Medulla oblongata (tissue), 1 donor: ENCODE data around the gene SCRT2.
"Not testable (repeated sequence)": the region's sequence is repeated elsewhere in the genome, so short reads cannot be mapped to it uniquely, and the experiment has no call there.

Experiments
- DNase-seq: peaks from one replicate; pipeline ENCODE4 v3.0.0-alpha.2; 2015; ENCODE audit errors: extremely low spot score

The SCRT2 gene

DNA sequence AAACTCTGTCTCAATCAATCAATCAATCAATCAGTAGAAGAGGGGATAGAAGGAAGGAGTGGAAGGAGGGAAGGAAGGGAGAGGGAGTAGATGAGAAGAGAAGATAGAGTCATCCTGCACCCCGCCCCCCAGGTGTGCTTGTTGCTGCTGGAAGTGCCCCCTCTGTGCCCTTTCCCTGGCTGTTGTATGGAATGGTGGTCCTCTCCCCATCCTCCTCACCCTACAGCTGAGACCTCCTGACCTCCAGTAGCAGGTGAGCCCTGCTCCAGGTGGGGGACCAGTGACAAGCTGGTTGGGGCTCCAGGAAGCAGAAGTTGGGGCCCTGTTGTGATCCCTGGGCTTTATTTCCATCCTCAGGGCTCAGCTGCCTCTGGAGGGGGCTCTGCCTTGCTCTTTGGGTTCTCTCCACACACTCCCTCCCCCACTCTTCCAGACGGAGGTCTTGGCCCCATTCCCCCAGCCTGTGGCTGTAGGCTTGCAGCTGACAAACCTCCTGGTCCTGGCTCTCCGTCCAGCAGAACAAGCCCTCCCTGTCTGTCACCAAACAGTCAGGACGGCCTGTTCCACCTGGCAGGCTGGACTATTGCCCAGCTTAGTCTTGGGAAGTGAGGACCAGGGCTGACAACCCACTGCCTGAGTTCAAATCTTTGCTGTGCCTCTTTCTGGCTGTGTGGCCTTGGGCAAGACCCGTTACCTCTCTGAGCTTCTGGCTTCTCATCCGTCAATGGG, 26.0 kb upstream of the SCRT2 start:
- no peak for DNase-seq

DNA sequence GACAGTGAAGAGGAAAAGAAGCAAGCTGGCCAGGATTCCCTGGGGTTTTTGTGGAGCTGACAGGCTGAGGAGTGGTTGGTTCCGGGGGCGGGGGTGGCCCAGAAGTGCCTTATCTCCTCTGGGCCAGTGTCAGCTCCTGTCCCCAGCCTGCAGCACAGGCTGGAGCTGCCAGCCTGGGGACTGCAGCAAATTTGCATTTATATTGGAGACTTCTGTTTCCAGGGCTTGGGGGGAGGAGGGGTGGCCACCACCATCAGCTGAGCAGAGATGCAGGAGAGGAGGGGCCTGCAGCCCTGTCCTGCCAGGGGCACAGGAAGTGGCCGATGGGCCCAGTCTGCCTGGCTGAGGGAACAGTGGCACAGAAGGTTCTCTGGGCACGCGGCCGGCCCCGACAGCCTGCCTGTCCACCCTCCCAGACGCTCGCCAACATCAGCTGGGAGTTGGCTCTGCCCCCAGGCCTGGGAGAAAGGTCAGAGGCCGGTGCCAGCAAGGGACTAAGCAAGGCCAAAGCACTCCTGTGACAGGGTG, 24.3 kb upstream of the SCRT2 start:
- peak; percentile 70 for DNase-seq

DNA sequence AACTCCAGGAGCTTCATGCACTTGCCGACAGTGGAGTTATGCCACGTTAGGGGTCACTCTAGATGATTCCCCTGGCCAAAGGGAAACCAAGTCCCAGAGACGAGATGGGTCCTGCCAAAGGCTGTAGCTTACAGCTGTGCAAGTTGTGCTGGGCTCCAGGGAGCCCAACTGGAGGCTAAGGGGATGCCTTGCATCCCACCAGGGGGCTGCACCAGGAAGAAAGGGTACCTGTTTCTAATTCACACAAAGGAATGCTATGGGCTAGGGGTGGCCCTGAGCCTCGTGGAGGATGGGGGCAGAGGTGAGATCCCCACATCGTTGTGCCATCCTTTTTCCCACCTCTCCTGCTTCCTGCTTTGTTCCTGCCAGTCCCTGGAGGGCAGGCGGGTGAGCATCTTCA, 23.7 kb upstream of the SCRT2 start:
- no peak for DNase-seq

DNA sequence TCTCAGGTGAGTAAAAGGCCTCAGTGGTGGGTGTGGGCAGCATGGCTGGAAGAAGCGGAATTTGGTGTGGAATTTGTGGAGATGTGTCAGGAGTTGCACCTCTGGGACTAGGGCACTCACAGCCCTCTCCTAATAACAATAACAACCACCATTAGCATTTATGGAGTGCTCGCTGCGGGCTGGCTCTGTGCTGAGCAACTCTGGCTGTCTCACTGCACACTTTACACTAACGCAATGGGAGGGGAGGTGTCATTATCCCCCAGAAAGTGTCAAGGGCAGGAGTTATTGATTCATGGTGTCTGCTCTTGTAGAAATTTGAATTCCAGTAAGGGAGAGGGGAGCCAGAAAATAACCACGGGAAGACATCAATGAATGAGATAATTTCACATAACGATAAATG, 22.7 kb upstream of the SCRT2 start:
- DNase-seq: no peak

DNA sequence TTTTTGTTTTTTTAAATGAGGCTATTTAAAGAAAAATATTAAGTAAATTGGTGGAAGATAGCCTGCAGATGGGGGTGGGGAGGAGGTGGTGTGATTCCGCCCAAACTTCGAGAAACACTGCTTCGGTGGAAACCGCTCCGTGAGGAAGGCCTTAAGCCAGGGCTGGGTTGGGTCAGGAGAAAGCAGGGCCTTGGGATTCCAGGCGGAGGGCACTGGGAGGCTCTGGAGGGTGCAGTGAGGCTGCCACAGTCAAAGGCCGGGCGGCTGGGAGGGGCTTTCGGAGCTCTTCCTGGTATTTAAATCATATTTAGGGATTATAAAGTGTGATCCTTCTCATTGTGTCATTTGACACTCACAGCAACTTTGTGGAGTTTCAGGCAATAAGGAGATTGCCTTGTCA, 22.2 kb upstream of the SCRT2 start:
- DNase-seq: no peak

DNA sequence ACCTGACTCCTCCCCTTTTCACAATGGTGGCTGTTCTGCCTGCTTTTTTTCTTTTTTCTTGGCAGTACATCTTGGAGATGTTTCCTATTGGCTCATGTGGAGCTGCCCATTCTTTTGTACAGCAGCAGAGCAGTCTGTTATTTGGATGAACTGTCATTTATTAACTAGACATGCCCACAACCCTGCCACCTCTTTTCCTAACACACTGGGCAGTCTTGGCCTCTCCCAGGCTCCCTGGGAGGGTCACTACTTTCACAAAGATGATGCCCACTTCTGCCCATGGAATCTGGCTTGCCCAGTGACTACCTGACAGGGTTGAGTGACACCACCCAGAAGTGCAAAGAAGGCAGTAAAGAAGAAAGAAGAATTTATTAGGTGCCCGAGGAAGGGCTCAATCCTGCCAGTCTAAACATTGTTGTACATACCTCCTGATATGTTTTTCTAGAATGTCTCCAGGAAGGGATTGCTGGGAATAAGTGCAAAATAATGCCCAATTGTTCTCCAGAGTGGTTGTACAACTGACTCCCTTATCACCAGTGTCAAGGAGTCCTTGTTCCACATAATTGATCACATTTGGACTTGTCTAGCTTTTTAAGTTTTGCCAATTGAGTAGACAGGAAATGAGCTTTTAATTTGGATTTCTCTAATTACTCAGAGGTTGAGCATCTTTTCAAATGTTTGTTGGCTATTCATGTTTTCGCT, 19.7 kb upstream of the SCRT2 start:
- no peak for DNase-seq

DNA sequence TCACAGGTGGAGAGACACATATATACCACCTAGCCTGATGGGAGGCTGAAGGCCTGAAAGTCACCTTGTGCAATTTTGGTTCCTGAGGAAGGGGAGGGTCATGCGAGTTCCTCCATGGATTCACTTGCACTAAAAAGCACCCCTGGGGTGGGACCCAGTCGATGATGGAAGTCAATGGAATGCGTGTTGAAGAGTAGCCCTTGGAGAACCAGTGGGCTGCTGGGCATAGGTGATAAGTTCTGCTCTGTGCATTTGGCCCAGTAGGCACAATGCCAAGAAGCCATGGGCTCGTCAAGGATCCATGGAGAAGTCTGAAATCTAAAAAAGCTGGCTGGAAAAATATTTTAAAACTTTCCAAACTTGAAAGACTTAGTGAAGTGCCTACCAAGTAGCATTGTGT, 18.9 kb upstream of the SCRT2 start:
- no peak for DNase-seq

DNA sequence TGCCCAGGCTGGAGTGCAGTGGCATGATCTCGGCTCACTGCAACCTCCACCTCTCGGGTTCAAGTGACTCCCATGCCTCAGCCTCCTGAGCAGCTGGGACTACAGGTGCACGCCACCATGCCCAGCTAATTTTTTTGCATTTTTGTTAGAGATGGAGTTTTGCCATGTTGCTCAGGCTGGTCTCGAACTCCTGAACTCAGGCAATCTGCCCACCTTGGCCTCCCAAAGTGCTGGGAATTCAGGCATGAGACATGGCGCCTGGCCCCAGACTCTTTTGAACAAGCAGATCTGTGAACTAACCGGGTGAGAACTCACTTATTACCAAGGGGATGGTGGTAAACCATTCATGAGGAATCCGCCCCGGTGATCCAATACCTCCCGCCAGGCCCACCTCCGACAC, 18.2 kb upstream of the SCRT2 start:
- DNase-seq: not testable (repeated sequence)

DNA sequence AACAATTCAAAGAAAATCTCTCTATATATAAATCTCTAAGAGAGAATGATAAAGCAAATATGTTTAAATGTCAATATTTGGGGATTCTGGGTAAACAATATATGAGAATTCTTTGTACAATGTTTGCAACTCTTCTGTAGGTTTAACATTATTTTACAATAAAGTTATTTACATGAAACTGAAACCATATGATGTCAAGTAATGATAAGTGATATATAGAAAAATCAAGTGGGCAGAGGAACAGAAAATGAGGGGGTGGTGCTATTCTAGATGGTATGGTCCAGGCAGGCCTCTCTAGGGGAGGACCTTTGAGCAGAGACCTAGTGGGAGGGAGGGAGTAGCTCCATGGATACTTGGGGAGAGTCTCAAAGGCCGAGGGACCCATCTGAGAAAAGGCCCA, 16.4 kb upstream of the SCRT2 start:
- DNase-seq: no peak

DNA sequence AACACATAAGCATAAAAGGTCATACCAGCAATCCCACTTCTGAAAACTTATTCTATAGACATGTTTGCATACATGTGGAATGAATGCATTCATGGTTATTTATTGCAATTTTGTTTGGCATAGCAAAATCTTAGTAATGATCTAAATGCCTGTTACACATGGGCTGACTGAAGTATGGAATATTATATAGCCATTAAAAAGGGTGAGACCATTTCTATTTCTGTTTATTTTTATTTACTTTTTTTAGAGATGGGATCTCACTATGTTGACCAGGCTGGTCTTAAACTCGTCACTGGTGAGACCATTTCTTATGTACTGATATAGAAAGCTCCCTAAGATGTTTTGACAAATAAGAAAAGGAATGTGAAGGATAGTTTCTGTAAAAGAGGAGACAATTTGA, 14.3 kb upstream of the SCRT2 start:
- DNase-seq: no peak

DNA sequence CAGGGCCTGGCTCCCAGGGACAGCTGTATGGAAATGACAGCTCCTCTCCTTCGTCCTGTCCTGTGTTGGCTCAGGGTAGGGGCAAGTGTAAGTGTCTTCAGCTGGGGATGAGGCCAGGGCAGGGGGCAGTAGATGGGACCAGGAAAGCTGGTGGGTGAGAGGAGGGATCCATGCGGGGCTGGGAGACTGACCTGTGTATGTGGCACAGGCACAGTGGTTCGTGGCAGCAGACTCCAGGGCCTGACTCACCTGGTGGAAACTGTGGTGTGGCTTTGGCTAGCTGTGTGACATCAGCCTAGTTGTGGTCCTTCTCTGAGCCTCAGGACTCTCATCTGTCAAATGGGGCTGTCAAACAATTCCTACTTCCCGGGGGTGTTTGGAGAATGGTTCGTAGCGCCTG, 13.7 kb upstream of the SCRT2 start:
- DNase-seq: no peak

DNA sequence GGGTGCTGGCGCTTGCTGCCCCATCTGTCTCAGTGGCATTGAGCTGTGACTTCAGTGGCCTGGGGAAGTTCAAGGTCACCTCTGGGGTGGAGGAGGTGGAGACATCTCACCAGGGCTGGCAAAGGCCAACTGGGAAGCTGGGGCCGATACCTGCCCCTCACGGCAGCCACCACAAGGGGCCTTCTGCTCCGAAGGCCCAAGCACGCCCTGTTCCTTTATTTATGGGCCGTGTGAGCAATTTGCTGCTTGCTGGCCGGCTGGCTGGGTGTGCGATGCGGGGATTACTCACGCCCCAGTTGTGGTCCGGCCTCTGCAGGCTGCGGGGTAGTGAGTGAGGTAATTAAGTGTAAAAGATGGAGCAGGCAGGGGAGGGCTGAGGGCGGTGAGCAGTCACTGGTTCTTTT, 13.2 kb upstream of the SCRT2 start:
- DNase-seq: no peak

DNA sequence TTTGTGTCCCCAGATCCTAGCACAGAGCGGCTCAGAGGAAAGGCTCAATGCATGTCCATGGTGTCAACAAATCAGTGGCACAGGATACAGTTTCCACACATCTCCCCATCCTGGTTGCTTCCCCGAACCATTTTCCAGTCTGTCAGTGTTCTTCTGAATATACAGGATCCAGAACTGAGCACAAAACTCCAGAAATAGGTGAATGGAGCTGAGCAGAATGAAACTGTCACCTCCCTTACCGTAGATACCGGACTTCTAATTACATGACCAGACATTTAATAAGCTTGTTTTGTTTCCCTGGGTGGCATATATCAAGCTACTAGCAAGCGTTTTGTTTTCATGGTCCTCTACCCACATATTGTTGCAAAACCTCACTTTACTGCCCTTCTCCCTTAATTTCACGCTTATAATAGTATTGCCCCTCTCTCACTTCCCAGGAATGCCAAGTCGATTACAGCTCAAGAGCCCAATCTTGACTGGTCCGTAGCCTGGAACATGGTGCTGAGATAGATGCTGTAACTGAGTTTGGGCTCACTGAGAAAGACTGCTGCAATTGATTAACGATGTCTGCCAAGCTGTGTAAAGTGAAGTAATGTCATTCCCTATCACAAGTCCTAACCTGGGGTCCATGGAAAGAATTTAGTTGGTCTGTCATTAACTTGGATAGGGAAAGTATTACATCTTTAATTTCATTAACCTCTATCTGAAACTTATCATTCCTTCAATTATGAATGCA, 12.0 kb upstream of the SCRT2 start:
- no peak for DNase-seq

DNA sequence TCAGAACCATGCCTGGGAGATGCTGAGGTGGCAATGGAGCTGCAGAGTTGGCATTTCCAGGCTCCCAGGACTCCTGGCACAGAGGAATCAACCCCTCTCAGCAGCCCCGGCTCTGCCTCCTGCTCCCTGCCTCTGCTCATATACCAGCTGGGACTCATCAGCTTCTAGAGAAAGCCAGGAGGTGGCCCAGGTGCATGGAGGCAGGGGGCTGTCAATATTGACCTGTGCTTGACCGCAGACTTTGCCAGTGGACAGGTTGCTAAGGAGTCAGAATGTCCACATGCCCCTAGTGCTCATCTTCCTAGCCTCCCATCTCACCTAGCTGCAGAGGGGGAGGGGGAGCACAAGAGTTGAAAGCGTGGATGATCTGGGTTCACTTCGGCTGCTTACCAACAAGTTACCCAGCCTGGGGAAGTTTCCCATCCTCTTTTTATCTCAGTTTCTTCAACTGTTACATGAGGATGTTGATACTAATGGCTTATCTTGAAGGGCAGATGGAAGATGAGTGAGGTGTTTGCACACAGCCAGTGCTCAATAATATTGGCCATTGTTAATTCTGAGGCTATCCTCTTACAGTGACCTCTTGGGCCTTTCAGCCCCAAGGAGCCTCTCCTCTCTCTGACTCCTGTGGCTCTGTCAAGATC, 9.2 kb upstream of the SCRT2 start:
- no peak for DNase-seq

DNA sequence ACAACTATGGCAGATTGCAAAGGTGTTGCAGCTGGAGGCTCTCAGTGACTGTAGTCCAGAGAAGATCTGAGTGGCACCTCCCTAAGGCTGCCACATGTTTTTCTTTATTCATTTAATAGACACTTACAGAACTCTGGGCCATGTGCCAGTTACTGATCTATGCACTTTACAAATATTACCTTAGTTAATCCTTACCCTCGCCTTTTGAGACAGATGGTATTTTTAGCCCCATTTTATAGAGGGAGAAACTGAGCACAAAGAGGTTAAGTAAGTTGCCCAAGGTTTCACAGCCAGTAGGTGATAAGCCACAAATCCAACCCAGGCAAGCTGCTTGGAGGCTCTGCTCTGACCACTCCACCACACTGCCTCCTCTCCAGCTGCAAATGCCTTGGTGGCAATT, 6.5 kb upstream of the SCRT2 start:
- no peak for DNase-seq

DNA sequence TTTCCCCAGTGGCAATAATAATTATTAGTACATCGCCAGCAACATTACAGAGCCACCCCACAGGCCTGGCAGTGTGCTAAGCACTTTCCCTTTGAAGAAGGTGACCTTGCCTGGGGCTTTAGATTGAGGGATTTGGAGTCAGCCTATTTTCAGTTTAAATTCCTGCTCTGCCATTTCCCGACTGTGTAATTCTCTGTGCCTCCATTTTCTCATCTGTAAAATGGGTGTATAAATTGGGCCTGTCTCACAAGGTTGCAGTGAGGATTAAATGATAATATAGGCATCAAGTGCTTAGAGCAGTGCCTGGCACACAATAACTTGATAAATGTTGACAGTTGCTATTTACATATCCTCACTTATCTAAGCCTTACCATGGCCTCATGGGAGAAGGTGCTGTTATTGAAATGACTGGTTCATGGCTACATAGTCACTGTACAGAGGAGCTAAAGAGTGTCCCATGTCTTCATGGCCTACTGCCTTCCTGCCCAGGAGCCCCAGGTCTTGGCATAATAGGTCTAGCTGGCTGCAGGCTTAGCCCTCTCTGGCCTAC, 5.1 kb upstream of the SCRT2 start:
- no peak for DNase-seq

DNA sequence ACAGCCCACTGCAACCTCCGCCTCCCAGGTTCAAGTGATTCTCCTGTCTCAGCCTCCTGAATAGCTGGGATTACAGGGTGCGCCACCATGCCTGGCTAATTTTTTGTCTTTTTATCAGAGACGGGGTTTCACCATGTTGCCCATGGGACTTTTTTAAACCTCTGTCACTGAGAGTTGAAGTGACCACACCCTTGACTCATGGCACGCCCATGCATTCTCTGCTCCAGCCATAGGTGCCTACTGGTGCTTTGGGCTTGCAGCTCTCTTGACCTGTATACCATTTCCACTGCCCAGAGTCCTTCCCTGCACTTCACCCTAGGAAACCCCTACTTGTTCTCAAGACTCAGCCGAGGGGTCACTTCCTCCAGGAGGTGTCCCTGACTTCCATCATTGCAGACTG, 2.4 kb upstream of the SCRT2 start:
- DNase-seq: no peak

DNA sequence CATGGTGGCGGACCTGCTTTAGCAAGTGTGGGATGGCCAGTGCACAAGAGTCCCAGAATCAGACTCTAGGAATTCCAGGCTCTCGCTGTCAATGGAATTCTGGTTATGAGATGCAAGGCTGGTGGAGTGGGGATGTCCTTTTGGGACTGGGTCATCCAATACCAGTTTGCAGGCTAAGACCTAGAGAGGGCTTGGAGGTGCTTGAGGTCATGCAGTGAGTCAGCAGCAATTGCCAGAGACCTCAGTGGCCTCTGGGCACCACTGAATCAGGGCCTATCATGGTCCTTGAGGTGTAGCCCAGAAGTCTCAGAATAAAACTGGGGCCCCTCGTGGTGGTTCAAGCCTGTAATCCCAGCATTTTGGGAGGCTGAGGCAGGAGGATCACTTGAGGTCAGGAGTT, 1.4 kb upstream of the SCRT2 start:
- no peak for DNase-seq

DNA sequence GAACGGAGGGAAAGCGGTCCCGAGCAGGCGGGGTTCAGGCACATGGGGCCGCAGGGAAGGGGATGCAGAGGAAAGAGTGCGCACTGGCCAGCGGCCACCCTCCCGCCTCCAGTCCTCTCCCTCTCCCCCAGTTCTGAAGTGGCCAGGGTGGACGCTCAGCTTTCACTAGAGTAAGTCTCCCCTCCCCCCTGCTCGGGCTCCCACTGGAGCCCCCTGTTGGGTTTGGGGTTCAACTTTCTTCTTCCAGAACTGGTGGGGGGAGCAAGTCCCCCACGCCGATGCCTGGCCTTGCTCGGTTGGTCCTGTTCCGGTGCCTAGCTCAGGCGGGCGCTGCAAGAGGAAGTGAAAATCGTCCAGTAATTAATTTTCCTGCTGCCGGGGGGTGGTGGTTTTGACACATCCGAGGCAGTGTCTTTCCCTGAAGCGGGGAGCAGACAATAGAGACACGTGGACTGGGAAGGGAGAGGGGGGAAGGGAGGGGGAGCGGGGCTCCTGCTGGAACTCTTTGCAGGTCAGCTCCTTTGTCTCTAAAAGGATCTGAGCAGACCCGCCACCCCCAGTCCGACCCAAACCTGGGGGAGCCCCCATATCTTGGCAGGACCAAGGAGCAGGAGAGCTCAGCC, 824 bp upstream of the SCRT2 start:
- no peak for DNase-seq

DNA sequence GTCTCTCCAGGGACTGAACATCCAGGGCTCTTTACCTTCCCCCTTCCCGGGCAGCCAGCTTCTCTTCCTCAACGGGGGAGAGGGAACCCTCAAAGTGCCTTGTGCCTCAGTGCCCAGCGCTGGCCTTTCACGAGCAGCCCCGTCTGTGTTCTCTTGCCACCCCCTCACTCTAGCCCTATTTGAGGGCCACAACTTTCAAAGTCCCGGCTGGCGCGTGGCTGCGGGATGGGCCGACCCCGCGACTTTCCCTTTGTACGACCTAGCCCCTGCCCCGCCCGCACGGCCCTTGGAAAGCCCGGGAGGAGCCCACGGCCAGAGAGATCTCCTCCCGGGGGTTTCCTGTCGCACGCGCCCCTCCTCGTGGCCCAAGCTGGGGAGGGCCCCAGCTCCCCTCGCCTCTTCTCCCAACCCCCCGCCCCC, 559 bp downstream of the SCRT2 start:
- no peak for DNase-seq

DNA sequence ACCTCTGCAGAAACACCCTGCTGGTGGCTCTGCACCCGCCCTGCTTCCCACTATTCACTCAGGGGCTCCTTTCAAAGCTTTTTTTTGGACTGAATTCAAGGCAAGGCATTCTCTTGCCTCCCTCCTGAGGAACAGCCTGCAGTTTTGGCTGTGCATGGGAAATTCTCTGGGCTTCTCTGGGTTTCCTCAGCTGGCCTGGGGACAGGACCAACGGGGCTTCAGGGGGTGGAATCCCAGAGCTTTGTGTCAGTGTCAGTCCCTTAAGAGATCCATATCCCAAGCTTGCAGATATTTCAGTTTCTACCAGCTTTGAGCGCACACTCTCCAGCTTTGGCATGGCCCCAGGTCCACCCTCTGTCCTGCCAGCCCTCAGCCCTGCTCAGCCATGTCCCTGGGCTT, 2.0 kb downstream of the SCRT2 start:
- no peak for DNase-seq
